Adrenal gland (tissue), 5 donors: ENCODE measurements around the gene AZI2.

ENCODE experiments used
- POLR2A ChIP-seq, 2 donors: fragments of 450-650 bp; IDR thresholded peaks; one replicate each; pipeline ENCODE4 v1.6.1; 2017; ENCODE audit warnings: antibody characterized with exemption in 2 of 2, mild to moderate bottlenecking in 2 of 2, moderate library complexity in 1 of 2
- TF ChIP-seq, protein P1 (sequence below), 6 experiments: fragments of 450-650 bp in 4 of 6; fragments of 200-600 bp in 2 of 6; sonication (generic) in 1 of 6; IDR thresholded peaks; 1 replicate in 5 of 6; 2 replicates in 1 of 6; pipeline versions ENCODE4 v1.5.1 to v1.8.0; 2016 to 2021; ENCODE audit warnings: antibody characterized with exemption in 6 of 6, mild to moderate bottlenecking in 2 of 6, moderate library complexity in 1 of 6
- donor health status: DM: no; HTN: no; CAD: no.

DNA sequence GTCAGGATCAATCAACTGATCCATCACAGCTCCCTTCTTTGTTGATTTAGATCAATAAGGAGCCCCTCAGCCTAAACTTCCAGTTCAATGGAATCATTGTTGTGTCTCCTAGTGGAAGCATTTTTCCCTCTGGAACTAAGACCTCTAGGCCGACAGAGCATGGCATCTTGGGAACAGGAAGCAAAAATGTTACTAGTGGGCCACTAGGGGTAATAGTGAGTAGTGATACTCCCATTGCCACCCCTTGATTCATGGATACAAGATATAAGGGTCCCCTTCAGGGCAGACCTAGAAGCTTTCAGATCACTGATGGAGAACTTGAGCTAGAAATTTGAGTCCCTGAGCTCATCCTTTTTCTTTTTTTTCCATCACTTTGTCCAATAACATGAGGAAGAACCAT is 40.4 kb upstream of the AZI2 start:
- TF ChIP-seq, protein P1, sequence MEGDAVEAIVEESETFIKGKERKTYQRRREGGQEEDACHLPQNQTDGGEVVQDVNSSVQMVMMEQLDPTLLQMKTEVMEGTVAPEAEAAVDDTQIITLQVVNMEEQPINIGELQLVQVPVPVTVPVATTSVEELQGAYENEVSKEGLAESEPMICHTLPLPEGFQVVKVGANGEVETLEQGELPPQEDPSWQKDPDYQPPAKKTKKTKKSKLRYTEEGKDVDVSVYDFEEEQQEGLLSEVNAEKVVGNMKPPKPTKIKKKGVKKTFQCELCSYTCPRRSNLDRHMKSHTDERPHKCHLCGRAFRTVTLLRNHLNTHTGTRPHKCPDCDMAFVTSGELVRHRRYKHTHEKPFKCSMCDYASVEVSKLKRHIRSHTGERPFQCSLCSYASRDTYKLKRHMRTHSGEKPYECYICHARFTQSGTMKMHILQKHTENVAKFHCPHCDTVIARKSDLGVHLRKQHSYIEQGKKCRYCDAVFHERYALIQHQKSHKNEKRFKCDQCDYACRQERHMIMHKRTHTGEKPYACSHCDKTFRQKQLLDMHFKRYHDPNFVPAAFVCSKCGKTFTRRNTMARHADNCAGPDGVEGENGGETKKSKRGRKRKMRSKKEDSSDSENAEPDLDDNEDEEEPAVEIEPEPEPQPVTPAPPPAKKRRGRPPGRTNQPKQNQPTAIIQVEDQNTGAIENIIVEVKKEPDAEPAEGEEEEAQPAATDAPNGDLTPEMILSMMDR (IDR thresholded peaks at IDR 0.05) = no peak
- TF ChIP-seq POLR2A (IDR thresholded peaks at IDR 0.05) = no peak
